Measurements from ENCODE around the gene HCFC2.

- TF ChIP-seq CTCF (IDR thresholded peaks at IDR 0.05; ENCODE audit: control extremely low read depth in 1 of 3, insufficient read depth in 1 of 3, low read depth in 1 of 3, low read length in 3 of 3) (no peak), TAF1 (IDR thresholded peaks at IDR 0.05; ENCODE audit: low read depth, low read length) (no peak), SP1 (IDR thresholded peaks at IDR 0.05; ENCODE audit: low read depth, low read length) (no peak)
- TF ChIP-seq, protein P1, sequence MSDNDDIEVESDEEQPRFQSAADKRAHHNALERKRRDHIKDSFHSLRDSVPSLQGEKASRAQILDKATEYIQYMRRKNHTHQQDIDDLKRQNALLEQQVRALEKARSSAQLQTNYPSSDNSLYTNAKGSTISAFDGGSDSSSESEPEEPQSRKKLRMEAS (IDR thresholded peaks at IDR 0.05) = no peak
Measured at GRCh38 chr12:104073699-104074098, 9.4 kb downstream of the HCFC2 start.

Measured in H1 (cell line).